ENCODE results near the gene GNAT2.

GRCh38 chr1:109557520-109557919, 61.9 kb downstream of the GNAT2 start:
- TF ChIP-seq POLR2A (IDR thresholded peaks at IDR 0.05) (no peak), CTCF (IDR thresholded peaks at IDR 0.05 in 8 of 11, conservative IDR thresholded peaks at IDR 0.05 in 3 of 11) (no peak), POLR2AphosphoS5 (IDR thresholded peaks at IDR 0.05) (no peak)
